ENCODE measurements around the gene SRPK3. TPM values are rescaled to one million over a fixed set of nuclear protein-coding genes. Genes with fewer than 3 reads are reported as not detected.
A peak's percentile ranks its signal among the peaks of the same experiment; 100 is the strongest.

Gene SRPK3
- total RNA-seq, 6 donors from 2014 or later = 0.20 to 0.44 (median 0.23) TPM; not detected in 2

DNA sequence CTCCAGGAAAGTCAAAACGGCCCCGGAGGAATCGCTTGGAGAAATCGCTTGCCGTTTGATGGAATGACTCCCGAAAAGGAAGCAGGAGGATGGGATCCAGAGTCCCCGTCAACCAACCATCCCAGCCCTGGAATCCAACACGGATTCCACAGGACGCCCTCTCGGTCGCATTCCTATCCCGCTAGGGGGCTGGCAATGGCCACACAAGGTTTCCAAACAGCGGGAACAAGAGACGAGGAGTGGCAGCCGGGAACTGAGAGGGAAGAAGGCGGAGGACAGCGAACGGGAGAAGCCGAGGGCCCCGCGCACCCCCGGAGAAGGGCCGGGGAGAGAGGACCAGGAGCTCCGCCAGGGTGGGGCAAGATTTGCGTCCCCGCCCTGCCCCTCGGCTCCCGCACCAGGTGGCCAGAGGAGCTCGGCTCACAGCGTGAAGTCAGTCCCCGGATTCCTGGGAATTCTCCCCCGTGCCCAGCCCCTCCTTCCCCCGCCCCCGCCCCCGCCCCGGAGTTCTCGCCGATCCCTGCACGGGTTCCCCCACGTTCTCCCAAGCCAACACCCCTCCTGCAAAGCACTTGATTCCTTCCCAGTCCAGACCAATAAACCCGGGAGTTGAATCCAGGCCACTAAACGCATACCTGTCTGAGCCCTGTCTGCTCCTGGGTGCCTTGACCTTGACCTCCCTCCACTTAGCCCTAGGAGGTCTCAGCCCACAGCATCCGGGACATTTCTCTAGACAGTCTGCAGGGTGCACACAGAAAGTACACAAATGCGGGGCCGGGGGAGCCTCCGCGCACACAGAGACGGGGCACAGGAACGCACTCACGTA, 48.1 kb downstream of the SRPK3 start:
- TF ChIP-seq EP300 (IDR thresholded peaks at IDR 0.05) (no peak), POLR2A (IDR thresholded peaks at IDR 0.05) (no peak), POLR2AphosphoS5 (IDR thresholded peaks at IDR 0.05) (no peak), CTCF (IDR thresholded peaks at IDR 0.05) (no peak)
- Histone ChIP-seq H3K27me3 (peaks cover 0 to 16% (median 4%) of the 10 kb centered on the region in 4 donors), H3K36me3 (no peaks in the 10 kb centered on the region), H3K4me1 (peaks cover 8 to 21% (median 12%) of the 10 kb centered on the region in 4 donors), H3K27ac (no peak overlapping the region), H3K9me3 (no peaks in the 10 kb centered on the region), H3K4me3 (peak overlapping the region in 3 of 4 donors; percentile 33 to 48 (median 42))
- ATAC-seq (ENCODE audit: low FRiP score in 2 of 2) (no peak), DNase-seq (peak in 1 of 2 donors; percentile 34)
- 31 to 38% methylated on average over 12 to 43 of the region's 50 CpGs for WGBS, 2 donors

DNA sequence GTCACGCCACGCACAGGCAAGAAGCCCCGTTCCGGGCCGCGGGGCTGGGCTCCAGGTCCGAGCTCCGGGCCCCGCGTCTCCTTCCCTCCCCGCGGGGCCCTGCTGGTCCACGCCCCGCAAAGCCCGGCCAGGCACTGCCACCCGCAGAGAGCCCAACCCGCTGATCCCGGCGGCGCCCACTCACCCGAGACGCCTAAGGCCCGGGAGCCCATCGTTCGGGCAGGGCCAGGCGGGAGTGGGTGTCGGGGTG, 48.6 kb downstream of the SRPK3 start:
- WGBS, 2 donors = 24% methylated on average over 10 of the region's 27 CpGs; no CpG with 5 or more reads in 1 of the 2 donors

DNA sequence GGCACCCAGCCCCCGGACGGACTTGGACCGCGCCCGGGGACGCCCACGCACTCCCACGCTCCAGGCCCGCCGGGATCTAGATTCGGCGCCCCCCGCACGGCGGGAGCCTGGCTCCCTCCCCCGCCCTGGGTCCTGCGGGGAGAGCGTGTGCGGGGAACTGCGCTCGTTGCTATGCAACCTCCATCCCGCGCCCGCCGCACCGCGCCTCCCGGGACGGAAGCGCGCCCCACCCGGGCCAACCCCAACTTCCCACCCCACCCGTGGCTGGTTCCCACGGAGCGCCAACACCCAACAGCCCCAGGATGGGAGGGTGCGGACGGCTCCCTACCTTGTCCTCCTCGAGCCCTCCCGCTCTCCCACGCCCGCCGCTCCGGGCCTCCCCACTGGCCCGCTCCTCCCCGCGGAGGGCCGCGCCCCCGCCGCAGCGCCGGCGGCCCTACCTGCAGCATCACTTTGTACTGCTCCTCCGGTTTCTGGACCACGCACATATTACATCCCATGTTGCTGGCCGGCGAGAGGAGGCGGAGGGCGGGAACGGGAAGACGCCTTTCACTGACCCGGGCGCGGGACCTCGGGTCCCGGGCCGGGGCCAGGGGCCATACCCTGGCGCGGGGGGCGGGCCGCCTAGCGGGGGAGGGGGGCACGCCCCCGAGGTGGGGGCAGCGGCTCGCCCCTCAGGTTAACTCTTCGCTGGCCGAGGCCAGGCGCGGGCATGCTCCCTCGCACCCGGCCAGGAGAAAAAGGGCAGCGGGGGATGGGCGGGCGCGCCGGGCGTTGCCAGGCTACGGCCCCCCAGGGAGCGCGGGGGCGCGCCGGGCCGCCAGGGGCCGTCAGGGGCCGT, 49.2 kb downstream of the SRPK3 start, which contains the start of gene PDZD4:
Gene PDZD4, minus strand, starts transcription at position 746 of the 841 bp plus-strand sequence. Its CDS starts 246 bp downstream, at position 500.
- Histone ChIP-seq H3K4me1 (peaks cover 8 to 21% (median 12%) of the 10 kb centered on the region in 4 donors), H3K9me3 (no peaks in the 10 kb centered on the region), H3K4me3 (peak within 1 kb of the TSS in 3 of 4 donors; percentile 33 to 48 (median 42)), H3K36me3 (no peaks in the 10 kb centered on the region), H3K27ac (no peak within 1 kb of the TSS), H3K27me3 (peaks cover 0 to 16% (median 4%) of the 10 kb centered on the region in 4 donors)
- ATAC-seq (ENCODE audit: low FRiP score in 2 of 2) (no peak), DNase-seq (peak in 1 of 2 donors; percentile 70)
- 3 to 33% methylated on average over 8 to 56 of the region's 97 CpGs for WGBS, 2 donors
- no peak for TF ChIP-seq POLR2AphosphoS5 (IDR thresholded peaks at IDR 0.05)
- no peak for TF ChIP-seq CTCF (IDR thresholded peaks at IDR 0.05)

More for the DNA sequence above, 48.6 kb downstream of the SRPK3 start:
- H3K36me3 ChIP-seq = no peaks in the 10 kb centered on the region
- no peak overlapping the region for H3K27ac ChIP-seq
- DNase-seq (peak in 1 of 2 donors; percentile 56), ATAC-seq (ENCODE audit: low FRiP score in 2 of 2) (peak in 1 of 2 donors; percentile 19)
- TF ChIP-seq POLR2AphosphoS5 (IDR thresholded peaks at IDR 0.05) (no peak), POLR2A (IDR thresholded peaks at IDR 0.05) (no peak), EP300 (IDR thresholded peaks at IDR 0.05) (no peak), CTCF (IDR thresholded peaks at IDR 0.05) (no peak)
- peaks cover 8 to 21% (median 12%) of the 10 kb centered on the region in 4 donors for H3K4me1 ChIP-seq
- peaks cover 0 to 16% (median 4%) of the 10 kb centered on the region in 4 donors for H3K27me3 ChIP-seq
- H3K9me3 ChIP-seq = no peaks in the 10 kb centered on the region
- H3K4me3 ChIP-seq = peak overlapping the region in 3 of 4 donors; percentile 33 to 48 (median 42)

DNA sequence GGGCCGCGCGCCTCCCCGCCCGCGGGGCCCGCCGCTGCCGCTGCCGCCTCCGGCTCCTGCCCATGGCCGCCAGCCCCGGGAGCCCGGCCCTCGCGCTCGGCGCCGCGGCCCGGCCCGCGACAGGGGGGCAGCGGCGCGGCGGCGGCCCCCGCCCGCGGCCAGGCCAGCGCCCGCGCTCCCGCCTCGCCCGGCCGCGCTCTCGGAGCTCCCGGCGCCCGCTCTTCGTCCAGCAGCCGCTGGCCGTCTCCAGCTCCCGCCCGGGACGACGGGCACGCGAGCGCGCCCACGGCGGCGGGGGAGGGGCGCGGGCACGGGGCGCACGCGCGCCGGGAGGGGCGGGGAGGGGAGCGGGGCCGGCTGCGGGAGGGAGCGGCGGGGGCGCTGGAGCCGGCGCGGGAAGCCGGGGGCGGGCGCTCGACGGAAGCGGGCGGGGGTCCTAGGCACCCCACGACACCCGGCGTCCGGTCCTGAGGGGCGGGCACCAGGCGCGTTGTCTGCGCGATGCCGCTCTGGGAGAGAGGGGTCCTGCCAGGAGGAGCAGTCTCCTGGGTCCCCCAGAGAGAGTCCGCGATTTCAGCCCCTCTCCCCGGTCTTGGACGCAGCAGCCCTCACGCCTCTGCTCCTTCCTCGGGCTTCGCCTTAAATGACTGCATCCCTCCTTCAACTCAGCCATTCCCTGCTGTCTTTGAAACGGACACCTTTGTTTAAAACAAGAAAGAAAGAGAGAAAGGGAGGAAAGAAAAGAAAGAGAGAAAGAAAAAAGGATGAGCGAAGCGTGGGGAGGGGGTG, 50.0 kb downstream of the SRPK3 start:
- 16 to 34% methylated on average over 9 to 38 of the region's 102 CpGs for WGBS, 2 donors
- Histone ChIP-seq H3K4me1 (peaks cover 8 to 21% (median 12%) of the 10 kb centered on the region in 4 donors), H3K4me3 (peak overlapping the region in 3 of 4 donors; percentile 33 to 48 (median 42)), H3K36me3 (no peaks in the 10 kb centered on the region), H3K27me3 (peaks cover 0 to 16% (median 4%) of the 10 kb centered on the region in 4 donors), H3K27ac (no peak overlapping the region), H3K9me3 (no peaks in the 10 kb centered on the region)
- ATAC-seq (ENCODE audit: low FRiP score in 2 of 2) (no peak), DNase-seq (peak in 1 of 2 donors; percentile 58)
- TF ChIP-seq EP300 (IDR thresholded peaks at IDR 0.05) (no peak), POLR2AphosphoS5 (IDR thresholded peaks at IDR 0.05) (no peak), CTCF (IDR thresholded peaks at IDR 0.05) (no peak), POLR2A (IDR thresholded peaks at IDR 0.05) (no peak)

Measured in upper lobe of left lung (tissue), 6 donors.